K562 (cell line): Measurements from ENCODE around the gene B4GALNT3. TPM values are rescaled to one million over a fixed set of nuclear protein-coding genes. Genes with fewer than 3 reads are reported as not detected.
"Not testable (repeated sequence)": the region's sequence is repeated elsewhere in the genome, so short reads cannot be mapped to it uniquely, and the experiment has no call there.

Experiments
- ATAC-seq: fragments of 200-7000 bp; cut with Tn5 transposase; 3 replicates; pipeline ENCODE4 v1.9.1; 2020; ENCODE audit warnings: moderate library complexity
- BruUV-seq: library from RNA; stranded (reverse); fragments of 400-500 nt; replicated peaks from 2 replicates; lab custom pipeline; 2021; lab: Mats Ljungman, UMichigan
- CTCF ChIA-PET: fragments of 300-600 bp; formaldehyde crosslinking; extraction: SDS; loops from one replicate; lab custom pipeline; 2021; ENCODE audit warnings: low intra/inter-chr PET ratio; lab: Yijun Ruan, JAX
- POLR2A ChIA-PET: fragments of 300-600, 350-650 bp; sonication (Branson Sonifier 250); formaldehyde crosslinking; extraction: SDS; loops from one replicate; lab custom pipeline; 2021; ENCODE audit warnings: antibody characterized with exemption, inconsistent platforms; lab: Yijun Ruan, JAX
- DNase-seq, 4 experiments: peaks; one replicate each; pipeline versions ENCODE4 v3.0.0 to v3.0.0-alpha.2; 2011 to 2018; ENCODE audit warnings: low spot score in 3 of 4, mixed read lengths in 3 of 4; ENCODE audit errors: extremely low read depth in 1 of 4
- FAIRE-seq: peaks from 2 replicates; lab custom pipeline; 2011; peaks lifted over from hg19 to GRCh38; lab: Jason Lieb, UNC
- H2AFZ ChIP-seq: 2 replicates; pipeline ENCODE4 v1.6.0; 2011; ENCODE audit warnings: low read depth, low read length, control low read depth, inconsistent platforms
- H3K27ac ChIP-seq: fragments of 200-600 bp; 3 replicates; pipeline ENCODE4 v1.8.0; 2011; ENCODE audit warnings: low read depth, mild to moderate bottlenecking, control low read depth, inconsistent platforms, low read length, moderate library complexity, mixed read lengths; ENCODE audit errors: extremely low read depth
- H3K27me3 ChIP-seq, 2 experiments: fragments of 300-600 bp in 1 of 2; 2 replicates in 1 of 2; 3 replicates in 1 of 2; pipeline versions ENCODE4 v1.6.0 to v1.8.0; 2011; ENCODE audit warnings: inconsistent platforms in 2 of 2, low read length in 2 of 2, mild to moderate bottlenecking in 1 of 2, mixed read lengths in 1 of 2, moderate library complexity in 1 of 2; ENCODE audit not compliant: control insufficient read depth in 2 of 2, insufficient read depth in 2 of 2
- H3K36me3 ChIP-seq: fragments of 300-600 bp; 3 replicates; pipeline ENCODE4 v1.8.0; 2011; ENCODE audit warnings: mild to moderate bottlenecking, low read length, inconsistent platforms; ENCODE audit not compliant: control insufficient read depth, insufficient read depth
- H3K4me1 ChIP-seq, 2 experiments: fragments of 200-600 bp in 1 of 2; replicated peaks in 1 of 2; 2 replicates in 1 of 2; 3 replicates in 1 of 2; pipeline versions ENCODE4 v1.5.1 to v1.8.0; 2011; ENCODE audit warnings: inconsistent platforms in 2 of 2, low read length in 2 of 2, mild to moderate bottlenecking in 1 of 2, mixed read lengths in 1 of 2, moderate library complexity in 1 of 2; ENCODE audit not compliant: control insufficient read depth in 2 of 2, insufficient read depth in 2 of 2
- H3K4me2 ChIP-seq: 2 replicates; pipeline ENCODE4 v1.6.1; 2011; ENCODE audit warnings: low read length, control low read depth, inconsistent platforms, mixed read lengths; ENCODE audit not compliant: insufficient read depth
- H3K4me3 ChIP-seq: fragments of 200-600 bp; sonication (generic), shearing (Covaris generic); 2 replicates; pipeline ENCODE4 v1.5.1; 2016; ENCODE audit warnings: control low read depth, inconsistent platforms
- H3K79me2 ChIP-seq: fragments of 200-600 bp; 3 replicates; pipeline ENCODE4 v1.8.0; 2011; ENCODE audit warnings: low read length, inconsistent platforms; ENCODE audit not compliant: control insufficient read depth, insufficient read depth
- H3K9ac ChIP-seq, 2 experiments: 2 replicates each; pipeline versions ENCODE4 v1.6.0 to v1.6.1; 2011; ENCODE audit warnings: low read depth in 2 of 2, low read length in 2 of 2, control low read depth in 1 of 2, inconsistent platforms in 1 of 2, mild to moderate bottlenecking in 1 of 2, mixed read lengths in 1 of 2; ENCODE audit not compliant: insufficient read depth in 1 of 2
- H3K9me1 ChIP-seq: one replicate; pipeline ENCODE4 v1.6.0; 2011; ENCODE audit warnings: inconsistent platforms, mild to moderate bottlenecking, low read length, moderate library complexity; ENCODE audit not compliant: control insufficient read depth, insufficient read depth
- H3K9me3 ChIP-seq: replicated peaks from 2 replicates; pipeline ENCODE4 v1.5.1; 2011; ENCODE audit warnings: low read depth, low read length, inconsistent platforms; ENCODE audit not compliant: control insufficient read depth, insufficient read depth
- H4K20me1 ChIP-seq: replicated peaks from 2 replicates; pipeline ENCODE4 v1.6.1; 2011; ENCODE audit warnings: low read length, inconsistent platforms, mixed read lengths; ENCODE audit not compliant: control insufficient read depth, insufficient read depth
- MEIS2 ChIP-seq: fragments of 450-650 bp; IDR thresholded peaks from 2 replicates; pipeline ENCODE4 v1.6.1; 2014; ENCODE audit warnings: mild to moderate bottlenecking; ENCODE audit not compliant: partially characterized antibody
- NFIC ChIP-seq: fragments of 450-650 bp; IDR thresholded peaks from 2 replicates; pipeline ENCODE4 v1.6.1; 2017; ENCODE audit warnings: mild to moderate bottlenecking, inconsistent platforms
- PREB ChIP-seq: sonication (generic); formaldehyde crosslinking; IDR thresholded peaks from 2 replicates; pipeline ENCODE4 v1.8.1; 2023; ENCODE audit warnings: mild to moderate bottlenecking, missing genetic modification reagents
- SFPQ ChIP-seq: fragments of 200-400 bp; formaldehyde crosslinking; IDR thresholded peaks from 2 replicates; pipeline ENCODE4 v1.6.1; 2017; ENCODE audit warnings: mild to moderate bottlenecking, low read depth, low read length, moderate library complexity
- WGBS: fragments of 100-300 bp; shearing (Covaris generic); methylation state at CpG from one replicate; pipeline ENCODE4 v1.1.6; 2016; ENCODE audit warnings: low coverage, mixed read lengths; ENCODE audit not compliant: insufficient coverage; ENCODE audit errors: missing lambda C conversion rate; 5-methylcytosine and 5-hydroxymethylcytosine counted together
- in situ Hi-C: fragments of 300-500 bp; cut with MboI; formaldehyde crosslinking; loops from 4 replicates; pipeline ENCODE4 v1.15.0; 2018; ENCODE audit warnings: inconsistent platforms, mixed read lengths
- intact Hi-C: fragments of 100-400 bp; cut with micrococcal nuclease; formaldehyde crosslinking; loops from 2 replicates; pipeline ENCODE4 v1.14.2; 2022
- polyA plus RNA-seq, 8 experiments: library from polyadenylated mRNA; depleted of rRNA in 4 of 8; stranded (reverse) in 5 of 8; unstranded in 3 of 8; fragments of >200 nt; fragmentation: Nextera tagmentation in 2 of 8; fragmentation: Illumina TruSeq in 1 of 8; extraction: Ambion mirVana in 2 of 8; extraction: Trizol in 1 of 8; gene quantifications; 2 replicates each; pipeline versions ENCODE4 v1.2.1 to v1.2.3, GENCODE V29; 2011 to 2014; ENCODE audit warnings: inconsistent platforms in 1 of 8, missing spikeins in 1 of 8
- total RNA-seq, 7 experiments: library from RNA; depleted of rRNA in 6 of 7; stranded (reverse); fragments of >200 nt in 6 of 7; fragmentation: Illumina TruSeq in 2 of 7; extraction: Trizol in 2 of 7; gene quantifications; 2 replicates each; pipeline versions ENCODE4 v1.2.1 to v1.2.3, GENCODE V29; 2011 to 2021; ENCODE audit warnings: low replicate concordance in 1 of 7

The B4GALNT3 gene
- total and polyA plus RNA-seq, 9 of the 15 experiments (the other 6 are each of a cell fraction or from before 2014, with no cell fraction given): 0.04 to 0.36 (median 0.10) TPM; not detected in 6

GRCh38 chr12:577994-578747, 118.4 kb downstream of the B4GALNT3 start:
- H3K27me3 ChIP-seq, DNase-seq, CTCF ChIA-PET, H3K36me3 ChIP-seq, H3K4me2 ChIP-seq, H3K79me2 ChIP-seq, H3K9me1 ChIP-seq, H3K9me3 ChIP-seq, BruUV-seq, H4K20me1 ChIP-seq, H3K27ac ChIP-seq, H3K4me3 ChIP-seq, in situ Hi-C loops, ATAC-seq, FAIRE-seq: not testable (repeated sequence)
- H3K4me1 ChIP-seq: peaks cover 28 to 36% of the 10 kb centered on the region in 2 experiments; a peak in 4 of 5 replicates
- 78% methylated on average over 14 of the region's 19 CpGs for WGBS
- 0 out of 4 replicates have a peak overlapping the region, but pooled peaks of 1 of the 2 experiments have one; percentile 34 for H3K9ac ChIP-seq
- 0 out of 2 replicates have a peak overlapping the region, but pooled peaks have one; percentile 40 for H2AFZ ChIP-seq
- intact Hi-C loops: loop anchor here (2.0 to 10.0 kb wide), 5 partner anchors 34 to 1027 kb away; no protein-coding TSS in a partner anchor
- POLR2A ChIA-PET: interaction anchor here (0.6 to 1.4 kb wide), 4 partner anchors 12 to 216 kb away, joined by 3 to 5 read pairs (median 4); no protein-coding TSS in a partner anchor

GRCh38 chr12:578748-579419, 119.1 kb downstream of the B4GALNT3 start:
- Histone ChIP-seq H3K27me3 (no peaks in the 10 kb centered on the region), H3K36me3 (no peaks in the 10 kb centered on the region), H3K79me2 (no peaks in the 10 kb centered on the region), H3K4me2 (peak overlapping the region; percentile 39), H3K9ac (peak overlapping the region; percentile 34 to 76; a peak in 3 of 4 replicates), H3K9me3 (no peaks in the 10 kb centered on the region), H3K27ac (no peak overlapping the region; the same call in 2 of the 3 replicates), H4K20me1 (no peaks in the 10 kb centered on the region), H3K4me1 (peaks cover 28 to 31% of the 10 kb centered on the region in 2 experiments; a peak in 4 of 5 replicates), H3K9me1 (no peaks in the 10 kb centered on the region), H3K4me3 (no peak overlapping the region), H2AFZ (peak overlapping the region; percentile 83)
- intact Hi-C loops (loop anchor here (5.0 to 10.0 kb wide), 4 partner anchors 33 to 1026 kb away; no protein-coding TSS in a partner anchor), in situ Hi-C loops (no loop called here)
- 13% methylated on average over 7 of the region's 7 CpGs for WGBS
- ATAC-seq (no peak), DNase-seq (no peak), FAIRE-seq (no peak)
- CTCF ChIA-PET: no interaction called here
- POLR2A ChIA-PET: interaction anchor here (0.6 to 1.4 kb wide), 5 partner anchors 12 to 216 kb away, joined by 3 to 5 read pairs (median 3); no protein-coding TSS in a partner anchor
- no TSS peak for BruUV-seq
- TF ChIP-seq PREB (CRISPR knock-in tag) (no peak), SFPQ (no peak), MEIS2 (peak; percentile 73), NFIC (peak; percentile 37)
